AG04449 (cell line): ENCODE data around the gene FERMT2.

Experiments
- CTCF ChIA-PET: fragments of 350-600 bp; formaldehyde crosslinking; extraction: SDS; loops from one replicate; lab custom pipeline; 2021; ENCODE audit warnings: antibody characterized with exemption; lab: Yijun Ruan, JAX
- POLR2A ChIA-PET: fragments of 400-600, 350-600 bp; formaldehyde crosslinking; extraction: SDS; loops from one replicate; lab custom pipeline; 2020; ENCODE audit warnings: antibody characterized with exemption, inconsistent platforms; lab: Yijun Ruan, JAX
- DNase-seq: peaks from one replicate; pipeline ENCODE4 v3.0.0-alpha.2; 2010; ENCODE audit warnings: low read depth, low spot score
- H3K4me3 ChIP-seq: 2 replicates; pipeline ENCODE4 v1.5.1; 2011; ENCODE audit warnings: low read depth, mild to moderate bottlenecking, control low read depth, low read length
- TF ChIP-seq, protein P1 (sequence below): IDR thresholded peaks from one replicate; pipeline ENCODE4 v1.5.1; 2011; ENCODE audit warnings: mild to moderate bottlenecking, moderate library complexity, low read length, control low read depth, inconsistent platforms; ENCODE audit not compliant: insufficient read depth; ENCODE audit errors: missing control alignments

The FERMT2 gene

DNA sequence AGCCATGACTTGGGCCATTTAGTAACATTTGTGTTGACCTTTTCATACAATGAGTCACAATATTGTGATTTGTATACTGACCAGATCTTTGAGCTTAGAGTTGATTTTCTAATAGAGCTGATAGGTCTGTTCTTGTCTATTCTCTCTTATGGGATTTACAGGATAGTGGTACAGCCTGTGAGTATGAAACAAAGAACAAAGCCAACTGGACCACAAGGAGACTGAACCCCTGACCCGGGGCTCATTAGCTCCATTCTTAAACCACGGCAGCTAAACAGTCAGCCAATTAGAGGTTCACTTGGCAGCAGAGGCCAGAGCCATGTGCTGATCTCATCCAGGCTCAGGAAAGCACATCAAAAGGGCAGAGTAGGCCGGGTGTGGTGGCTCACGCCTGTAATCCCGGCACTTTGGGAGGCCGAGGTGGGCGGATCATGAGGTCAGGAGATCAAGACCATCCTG, 100.4 kb downstream of the FERMT2 start:
- H3K4me3 ChIP-seq: no peak overlapping the region
- no peak for DNase-seq
- CTCF ChIA-PET: interaction anchor here (1.5 kb wide), 1 partner anchor 21 kb away, joined by 3 read pairs; no protein-coding TSS in a partner anchor
- POLR2A ChIA-PET: interaction anchor here (0.6 kb wide), 1 partner anchor 33 kb away, joined by 3 read pairs; no protein-coding TSS in a partner anchor
- TF ChIP-seq, protein P1, sequence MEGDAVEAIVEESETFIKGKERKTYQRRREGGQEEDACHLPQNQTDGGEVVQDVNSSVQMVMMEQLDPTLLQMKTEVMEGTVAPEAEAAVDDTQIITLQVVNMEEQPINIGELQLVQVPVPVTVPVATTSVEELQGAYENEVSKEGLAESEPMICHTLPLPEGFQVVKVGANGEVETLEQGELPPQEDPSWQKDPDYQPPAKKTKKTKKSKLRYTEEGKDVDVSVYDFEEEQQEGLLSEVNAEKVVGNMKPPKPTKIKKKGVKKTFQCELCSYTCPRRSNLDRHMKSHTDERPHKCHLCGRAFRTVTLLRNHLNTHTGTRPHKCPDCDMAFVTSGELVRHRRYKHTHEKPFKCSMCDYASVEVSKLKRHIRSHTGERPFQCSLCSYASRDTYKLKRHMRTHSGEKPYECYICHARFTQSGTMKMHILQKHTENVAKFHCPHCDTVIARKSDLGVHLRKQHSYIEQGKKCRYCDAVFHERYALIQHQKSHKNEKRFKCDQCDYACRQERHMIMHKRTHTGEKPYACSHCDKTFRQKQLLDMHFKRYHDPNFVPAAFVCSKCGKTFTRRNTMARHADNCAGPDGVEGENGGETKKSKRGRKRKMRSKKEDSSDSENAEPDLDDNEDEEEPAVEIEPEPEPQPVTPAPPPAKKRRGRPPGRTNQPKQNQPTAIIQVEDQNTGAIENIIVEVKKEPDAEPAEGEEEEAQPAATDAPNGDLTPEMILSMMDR: no peak

DNA sequence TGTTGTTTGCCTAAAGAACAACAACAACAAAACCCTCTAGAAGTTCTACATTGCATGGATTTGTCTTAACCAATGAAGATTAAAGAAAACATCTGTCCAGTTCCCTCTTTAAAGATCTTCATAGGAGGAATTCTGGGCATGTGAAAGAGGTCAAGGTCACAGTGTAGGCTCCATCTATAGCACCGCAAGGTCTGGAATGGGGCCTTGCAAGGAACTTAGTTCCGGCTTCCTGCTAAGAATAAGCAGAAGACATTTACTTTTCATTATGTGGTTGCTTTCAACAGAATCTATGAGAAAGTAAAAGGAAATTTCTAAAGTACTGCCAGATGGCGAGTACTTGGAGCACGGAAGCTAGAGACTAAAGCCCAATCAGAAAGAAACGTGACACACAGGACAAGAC, 102.2 kb downstream of the FERMT2 start:
- ChIA-PET POLR2A (no interaction called here), CTCF (no interaction called here)
- no peak for DNase-seq
- no peak overlapping the region for H3K4me3 ChIP-seq
- TF ChIP-seq, protein P1: no peak

DNA sequence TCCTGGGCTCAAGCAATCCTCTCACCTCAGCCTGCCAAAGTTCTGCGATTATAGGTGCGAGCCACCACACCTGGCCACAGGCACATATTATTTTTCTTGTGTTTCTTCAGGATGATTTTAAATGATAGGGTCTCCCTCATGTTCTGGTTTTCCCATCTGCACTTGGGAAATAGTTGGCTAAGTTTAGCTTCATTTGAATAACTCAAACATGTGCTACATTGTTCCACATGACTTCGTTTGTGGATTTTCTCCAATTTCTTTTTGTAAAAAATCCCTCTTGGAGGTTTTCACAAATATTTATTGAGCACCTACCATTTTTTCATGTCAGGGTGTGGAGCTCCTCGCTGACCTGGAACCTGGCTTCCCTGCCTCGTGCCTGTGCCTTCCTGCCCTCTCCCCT, 104.3 kb downstream of the FERMT2 start:
- TF ChIP-seq, protein P1: no peak
- DNase-seq: no peak
- no peak overlapping the region for H3K4me3 ChIP-seq
- CTCF ChIA-PET: interaction anchor here (1.1 to 1.3 kb wide), 3 partner anchors 11 to 208 kb away, joined by 3 to 4 read pairs (median 4); no protein-coding TSS in a partner anchor
- POLR2A ChIA-PET: interaction anchor here (1.0 kb wide), 1 partner anchor 99 kb away, joined by 3 read pairs; no protein-coding TSS in a partner anchor

DNA sequence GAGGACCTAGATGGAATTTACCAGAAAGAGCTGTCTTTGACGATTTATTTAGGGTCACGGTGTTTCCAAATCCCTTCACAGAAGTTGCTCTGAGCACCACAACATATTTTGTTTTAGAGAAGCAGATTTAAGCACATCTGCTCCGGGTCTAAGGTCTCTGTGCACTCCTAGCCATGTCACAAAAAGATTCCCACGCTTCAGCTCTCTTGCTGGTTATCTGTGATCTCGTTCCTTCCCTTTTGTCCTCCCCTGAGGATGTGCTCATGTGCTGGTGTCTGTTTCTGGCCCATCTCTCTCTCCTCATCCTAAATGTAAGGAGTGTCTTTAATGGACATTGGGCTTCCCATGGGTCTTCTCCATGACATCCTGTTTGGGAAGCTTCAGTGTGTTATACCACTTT, 105.8 kb downstream of the FERMT2 start:
- DNase-seq: no peak
- TF ChIP-seq, protein P1: no peak
- ChIA-PET POLR2A (interaction anchor here (0.6 kb wide), 1 partner anchor 11 kb away, joined by 3 read pairs; no protein-coding TSS in a partner anchor), CTCF (interaction anchor here (0.8 to 1.3 kb wide), 2 partner anchors 22 to 35 kb away, joined by 3 to 4 read pairs; no protein-coding TSS in a partner anchor)
- H3K4me3 ChIP-seq: no peak overlapping the region

DNA sequence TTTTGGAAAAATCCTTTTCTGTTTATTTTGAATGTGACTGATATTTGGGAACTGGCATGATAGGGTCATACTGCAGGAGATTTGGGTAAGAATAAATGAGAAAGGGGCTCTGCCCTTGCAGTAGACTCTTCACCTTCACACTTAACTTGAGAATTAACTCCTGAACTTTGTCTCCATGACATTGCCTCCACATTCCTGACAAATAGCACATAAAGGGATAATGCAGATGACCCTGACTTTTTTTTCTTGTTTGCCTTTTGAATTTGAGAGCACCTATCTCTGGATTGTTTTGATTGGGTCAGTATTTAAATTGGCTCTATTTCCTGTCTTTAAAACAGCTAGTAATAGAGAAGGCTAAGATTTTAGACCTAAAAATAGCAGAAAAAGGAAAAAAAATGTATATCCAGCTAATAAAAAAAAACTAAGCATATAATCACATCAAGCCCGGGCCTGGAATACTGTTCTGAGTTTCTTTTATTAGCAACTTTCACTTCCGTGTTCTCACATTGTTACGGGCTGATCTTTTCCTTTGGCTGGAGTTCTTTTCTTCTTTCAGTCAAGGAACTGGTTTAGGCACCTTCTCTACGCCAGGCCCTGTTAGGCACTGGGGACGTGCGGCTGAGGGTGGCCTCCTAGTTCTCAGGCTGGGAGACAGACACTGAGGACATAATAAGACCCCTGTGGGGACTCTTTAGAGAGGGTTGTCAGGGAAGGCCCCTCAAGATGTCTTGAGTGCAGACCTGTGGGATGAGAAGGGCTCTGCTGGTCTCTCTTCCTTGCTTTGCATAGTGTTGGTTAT, 106.4 kb downstream of the FERMT2 start:
- H3K4me3 ChIP-seq: no peak overlapping the region
- TF ChIP-seq, protein P1: no peak
- POLR2A ChIA-PET: interaction anchor here (0.6 kb wide), 1 partner anchor 11 kb away, joined by 3 read pairs; no protein-coding TSS in a partner anchor
- CTCF ChIA-PET: no interaction called here
- no peak for DNase-seq

DNA sequence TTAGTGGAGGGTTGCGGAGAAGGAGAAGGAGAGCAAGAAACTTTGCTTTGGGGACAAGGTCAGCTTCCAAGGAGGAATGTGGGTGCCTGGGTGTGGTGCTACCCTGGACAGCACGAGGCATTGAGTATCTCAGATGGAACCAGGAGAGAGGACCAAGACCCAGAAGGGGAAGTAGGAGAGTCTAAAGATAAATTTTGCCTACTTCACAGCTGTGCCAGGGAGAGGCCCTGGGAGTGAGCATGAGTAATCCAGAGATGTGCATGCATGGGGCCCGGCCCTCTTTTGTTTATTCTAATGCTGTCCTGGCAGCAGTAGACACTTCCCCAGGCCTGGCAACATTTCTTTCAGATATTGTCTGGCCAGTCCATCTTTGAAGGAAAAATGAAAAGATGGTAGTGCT, 110.0 kb downstream of the FERMT2 start:
- ChIA-PET CTCF (no interaction called here), POLR2A (no interaction called here)
- TF ChIP-seq, protein P1: no peak
- no peak for DNase-seq
- H3K4me3 ChIP-seq: no peak overlapping the region
